A549 treated with Mapracorat at 1 μM for 4 hours (cell line): ENCODE data around the gene ATP2B3. TPM values are rescaled to one million over a fixed set of nuclear protein-coding genes. Genes with fewer than 3 reads are reported as not detected.

Source experiments
- total RNA-seq: library from RNA; stranded (reverse); fragments of 200-300 nt; extraction: Qiagen RNA extraction; gene quantifications from 5 replicates; pipeline ENCODE4 v1.2.3, GENCODE V29; 2022

Gene ATP2B3
- total RNA-seq: 0.06 to 0.14 TPM (median 0.10 TPM) in 5 replicates

DNA sequence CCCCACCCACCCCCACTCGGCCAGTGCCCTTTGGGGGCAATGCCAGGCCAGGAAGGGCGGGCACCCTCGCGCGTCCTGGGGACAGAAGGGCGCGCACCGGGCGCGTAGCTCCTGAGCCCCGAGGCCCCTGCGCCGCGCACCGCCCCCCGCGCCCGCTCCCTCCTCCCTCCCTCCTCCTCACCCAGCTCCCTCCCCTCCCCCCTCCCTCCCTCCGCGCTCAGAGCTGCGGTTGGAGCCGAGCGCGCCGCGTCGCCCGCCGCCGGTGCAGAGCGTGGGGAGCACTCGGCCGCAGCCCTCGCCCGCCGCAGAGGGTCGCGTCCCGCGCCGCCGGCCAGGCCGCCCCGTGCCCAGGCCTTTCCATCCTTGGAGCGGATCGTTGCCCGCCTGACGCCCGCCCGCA, at the start of gene ATP2B3:
TSS of gene ATP2B3 (plus strand) at position 220 of the 400 bp plus-strand sequence. CDS start 18,606 bp downstream, outside the sequence.

DNA sequence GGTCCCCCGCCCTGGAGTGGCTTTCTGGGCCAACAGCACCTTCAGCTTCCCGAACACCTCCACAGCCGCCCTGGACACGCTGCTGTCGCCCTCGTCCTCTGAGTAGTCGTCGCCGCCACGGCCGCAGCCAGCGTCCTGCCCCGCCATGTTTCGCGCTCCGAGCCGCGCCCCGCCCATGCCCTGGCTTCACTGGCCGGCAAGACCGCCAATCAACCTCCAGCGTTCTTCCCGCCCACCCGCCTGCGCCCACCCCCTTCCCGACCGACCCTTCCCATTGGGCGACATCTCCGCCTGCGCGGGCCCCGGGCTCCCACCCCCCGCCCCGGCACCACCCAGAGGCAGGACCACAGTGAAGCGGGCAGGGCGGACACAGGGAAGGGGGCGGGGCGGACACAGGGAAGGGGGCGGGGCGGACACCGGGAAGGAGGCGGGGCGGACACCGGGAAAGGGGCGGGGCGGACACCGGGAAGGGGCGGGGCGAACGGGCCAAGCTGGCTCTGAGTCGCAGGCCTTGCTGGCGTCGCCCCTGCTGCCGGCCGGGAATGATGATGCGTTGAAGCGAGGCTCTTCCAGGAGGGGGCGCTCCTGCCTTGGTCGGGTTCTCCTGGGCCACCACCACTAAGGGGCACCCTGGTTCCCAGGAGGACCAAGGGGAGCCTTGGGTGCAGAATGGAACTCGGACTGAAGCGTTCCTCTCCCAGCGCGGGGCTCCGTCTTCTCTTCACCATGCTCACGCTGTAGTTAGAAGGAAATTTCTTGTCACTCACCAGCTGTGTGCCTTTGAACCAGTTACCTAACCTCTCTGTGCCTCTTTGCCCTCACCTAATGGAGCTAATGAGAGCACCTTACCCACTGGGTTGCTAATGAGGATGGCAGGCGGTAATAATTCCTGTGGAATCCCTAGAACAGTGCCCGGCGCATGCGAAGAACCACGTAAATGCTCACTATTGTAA, 46.8 kb upstream of the ATP2B3 start, which contains the start of gene HAUS7:
TSS of gene HAUS7 (minus strand) at position 166 of the 953 bp plus-strand sequence. CDS start at position 147, 19 bp downstream.

DNA sequence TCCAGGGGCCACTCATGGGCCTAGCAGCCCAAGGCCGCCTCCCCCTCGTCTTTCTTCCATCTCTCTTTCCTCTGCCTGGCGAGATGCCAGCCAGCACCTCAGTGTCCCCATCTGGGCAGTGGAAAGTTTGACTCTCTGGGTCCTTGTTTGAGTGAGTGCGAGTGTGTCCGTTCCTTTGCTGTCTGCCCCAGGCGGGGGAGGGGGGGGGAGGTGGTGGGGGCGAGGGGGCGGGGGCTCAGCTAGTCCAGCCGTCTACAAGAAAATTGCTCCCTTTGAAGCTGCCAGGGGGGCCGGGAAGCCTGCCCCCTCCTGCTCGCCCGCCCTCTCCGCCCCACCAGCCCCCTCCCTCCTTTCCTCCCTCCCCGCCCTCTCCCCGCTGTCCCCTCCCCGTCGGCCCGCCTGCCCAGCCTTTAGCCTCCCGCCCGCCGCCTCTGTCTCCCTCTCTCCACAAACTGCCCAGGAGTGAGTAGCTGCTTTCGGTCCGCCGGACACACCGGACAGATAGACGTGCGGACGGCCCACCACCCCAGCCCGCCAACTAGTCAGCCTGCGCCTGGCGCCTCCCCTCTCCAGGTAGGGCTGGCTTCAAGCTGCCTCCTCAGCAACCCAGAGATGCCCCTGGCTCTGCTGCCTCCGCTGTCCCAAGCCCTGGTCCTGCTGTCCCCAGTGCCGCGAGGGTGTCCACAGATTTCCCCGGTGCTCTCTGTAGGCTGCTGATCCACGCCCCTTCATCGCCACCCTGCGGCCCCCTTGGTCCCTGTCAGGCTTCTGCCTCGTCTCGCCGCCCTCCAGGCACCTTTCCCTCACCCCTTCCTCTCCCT, 22.7 kb upstream of the ATP2B3 start, which contains the start of gene BGN:
TSS of gene BGN (plus strand) at position 440 of the 821 bp plus-strand sequence. CDS start 9,652 bp downstream, outside the sequence.

DNA sequence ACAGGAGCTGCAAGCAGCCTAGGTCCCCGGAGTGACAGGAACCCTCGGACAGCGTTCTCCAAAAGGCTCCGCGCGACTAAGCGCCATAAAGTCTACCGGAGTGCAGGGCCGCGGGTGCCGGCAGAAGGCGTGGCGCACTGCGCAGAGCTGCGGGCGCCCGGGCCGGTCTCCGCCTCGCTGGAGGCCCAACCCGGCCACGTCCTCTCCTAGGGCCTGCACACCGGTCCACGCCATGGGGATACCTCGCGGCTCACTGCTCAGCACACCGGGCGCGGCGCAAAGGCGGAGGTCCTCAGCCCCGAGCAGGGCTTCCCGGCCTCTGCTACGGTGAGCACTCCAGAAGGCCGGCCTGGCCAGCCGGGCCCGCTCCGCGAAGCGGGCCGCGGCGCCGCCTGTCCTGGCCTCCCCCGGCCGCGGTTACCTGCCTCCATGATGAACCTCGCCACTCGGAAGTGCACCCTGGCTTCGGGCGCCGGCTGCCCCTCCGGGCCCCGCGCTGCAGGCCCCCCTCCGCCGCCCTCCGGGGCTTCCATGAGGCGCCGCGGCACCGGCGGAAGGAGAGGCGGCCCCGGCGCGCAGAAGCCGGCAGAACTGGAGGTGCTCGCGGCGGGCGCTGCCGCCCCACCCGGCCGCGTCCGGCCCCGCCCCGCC, 81.2 kb downstream of the ATP2B3 start, which contains the start of gene CCNQ:
TSS of gene CCNQ (minus strand) at position 599 of the 651 bp plus-strand sequence. CDS start at position 533, 66 bp downstream.

Other genes with a start within 250 kb of the ATP2B3 start
- not detected in 5 replicates for gene PNMA6F, start 195.9 kb upstream of the ATP2B3 start, total RNA-seq
- 5.3 to 6.1 TPM (median 5.4 TPM) in 5 replicates for gene ZNF275, start 183.5 kb upstream of the ATP2B3 start, total RNA-seq
- not detected in 5 replicates for gene PNMA6E, start 116.3 kb upstream of the ATP2B3 start, total RNA-seq
- gene ZFP92, start 106.2 kb upstream of the ATP2B3 start, total RNA-seq: 0.42 to 0.72 TPM (median 0.55 TPM) in 5 replicates
- gene TREX2, start 71.6 kb upstream of the ATP2B3 start, total RNA-seq: 0.96 to 1.7 TPM (median 1.3 TPM) in 5 replicates
- gene HAUS7, start 47.1 kb upstream of the ATP2B3 start, total RNA-seq: 48.5 to 54.8 TPM (median 50.7 TPM) in 5 replicates
- gene BGN, start 22.7 kb upstream of the ATP2B3 start, total RNA-seq: 0.07 to 0.08 TPM in 2 of 5 replicates, not detected in the others
- gene CCNQ, start 81.5 kb downstream of the ATP2B3 start, total RNA-seq: 42.8 to 61.8 TPM (median 59.8 TPM) in 5 replicates
- 0.89 to 1.9 TPM (median 1.4 TPM) in 5 replicates for gene DUSP9, start 129.6 kb downstream of the ATP2B3 start, total RNA-seq
- gene PNCK, start 156.2 kb downstream of the ATP2B3 start, total RNA-seq: 0.12 to 0.60 TPM (median 0.23 TPM) in 4 of 5 replicates, not detected in the other
- gene SLC6A8, start 170.3 kb downstream of the ATP2B3 start, total RNA-seq: 9.7 to 13.5 TPM (median 12.0 TPM) in 5 replicates
- 352 to 443 TPM (median 371 TPM) in 5 replicates for gene BCAP31, start 206.7 kb downstream of the ATP2B3 start, total RNA-seq
- gene ABCD1, start 207.2 kb downstream of the ATP2B3 start, total RNA-seq: 2.8 to 4.1 TPM (median 4.1 TPM) in 5 replicates
- gene PLXNB3, start 246.6 kb downstream of the ATP2B3 start, total RNA-seq: 2.1 to 4.7 TPM (median 3.3 TPM) in 5 replicates